Measurements from ENCODE around the gene TEX19.

TEX19 gene

DNA sequence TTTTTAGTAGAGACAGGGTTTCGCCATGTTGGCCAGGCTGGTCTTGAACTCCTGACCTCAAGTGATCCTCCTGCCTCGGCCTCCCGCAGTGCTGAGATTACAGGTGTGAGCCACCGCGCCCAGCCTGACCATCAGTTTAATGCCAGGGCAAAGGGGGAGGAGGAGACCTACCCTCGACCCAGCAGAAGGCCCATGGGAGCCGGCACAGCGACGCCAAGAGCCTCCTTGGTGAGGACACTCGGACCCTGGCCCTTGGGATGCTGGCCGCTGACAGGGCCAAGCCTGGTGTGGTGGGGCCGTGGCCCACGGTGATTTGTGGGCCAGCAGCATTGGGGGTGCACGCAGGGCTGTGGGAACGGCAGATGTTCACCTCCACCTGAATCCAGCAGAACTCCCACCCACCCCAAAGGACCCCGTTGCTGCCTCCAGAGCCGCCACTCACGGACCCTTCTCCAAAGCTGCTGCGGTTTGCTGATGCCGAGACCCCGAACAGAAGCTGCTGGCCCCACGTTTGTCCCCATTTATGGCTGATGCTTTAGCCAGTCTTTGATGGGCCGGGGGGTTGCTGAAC, 32.5 kb downstream of the TEX19 start:
- DNase-seq, result no peak

DNA sequence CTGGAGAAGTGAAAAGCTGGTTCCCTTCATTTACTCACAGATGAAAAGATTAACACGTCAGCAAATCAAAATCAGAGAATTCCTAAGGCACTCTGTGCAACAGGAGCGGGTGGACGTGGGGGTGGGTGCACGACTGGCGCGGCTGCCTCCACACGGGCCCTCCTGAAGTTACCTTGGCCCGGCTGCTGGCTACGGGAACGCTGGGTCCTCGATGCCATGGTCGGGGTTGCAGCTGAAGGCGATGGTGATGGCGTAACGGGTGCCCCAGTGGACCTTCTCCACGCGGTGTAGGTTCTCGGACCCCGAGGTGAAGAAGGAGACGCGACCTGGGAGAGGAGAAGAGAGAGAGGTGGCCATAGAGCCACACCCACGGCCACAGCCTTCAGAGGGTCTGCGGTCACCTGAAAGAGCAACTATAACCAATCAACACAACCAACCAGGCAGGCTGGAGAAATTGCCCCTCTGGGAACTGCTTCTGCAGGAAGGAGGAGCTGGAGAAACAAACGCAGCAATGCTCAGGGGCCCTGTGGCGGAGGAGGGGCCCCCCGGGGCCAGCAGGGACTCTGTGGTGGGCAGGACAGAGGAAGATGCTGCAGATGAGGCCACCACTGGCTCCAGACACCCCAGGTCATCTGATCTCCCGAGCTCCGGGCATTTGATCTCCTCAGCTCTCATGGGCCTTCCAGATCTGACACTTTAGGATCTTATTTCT, 33.3 kb downstream of the TEX19 start:
- no peak for DNase-seq

DNA sequence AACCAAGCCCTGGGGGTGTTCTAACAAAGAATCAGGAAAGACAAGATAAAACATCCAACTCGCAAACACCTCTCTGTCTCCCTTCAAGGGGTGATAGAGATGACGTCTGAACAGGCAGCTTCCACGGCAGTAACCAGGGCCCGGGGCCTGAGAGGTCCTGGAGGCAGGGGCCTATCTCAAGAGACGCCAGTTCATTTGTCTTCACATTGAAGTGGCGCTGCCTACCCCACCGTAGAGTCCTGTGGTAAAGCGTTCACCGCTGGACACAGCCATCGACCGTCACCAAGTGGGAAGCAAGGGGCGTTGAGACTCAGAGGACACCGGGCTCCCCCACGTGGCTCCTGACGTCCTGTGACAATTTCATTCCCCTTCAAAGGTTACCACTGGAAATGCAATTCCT, 33.9 kb downstream of the TEX19 start:
- DNase-seq, result no peak

- no peak for DNase-seq
These were observed 35.2 kb downstream of the TEX19 start for GRCh38 chr17:82394278-82394677.

GRCh38 chr17:82396601-82397435, 37.8 kb downstream of the TEX19 start:
- DNase-seq, result no peak

- no peak for DNase-seq
These were observed 38.6 kb downstream of the TEX19 start for GRCh38 chr17:82397449-82398335.

DNA sequence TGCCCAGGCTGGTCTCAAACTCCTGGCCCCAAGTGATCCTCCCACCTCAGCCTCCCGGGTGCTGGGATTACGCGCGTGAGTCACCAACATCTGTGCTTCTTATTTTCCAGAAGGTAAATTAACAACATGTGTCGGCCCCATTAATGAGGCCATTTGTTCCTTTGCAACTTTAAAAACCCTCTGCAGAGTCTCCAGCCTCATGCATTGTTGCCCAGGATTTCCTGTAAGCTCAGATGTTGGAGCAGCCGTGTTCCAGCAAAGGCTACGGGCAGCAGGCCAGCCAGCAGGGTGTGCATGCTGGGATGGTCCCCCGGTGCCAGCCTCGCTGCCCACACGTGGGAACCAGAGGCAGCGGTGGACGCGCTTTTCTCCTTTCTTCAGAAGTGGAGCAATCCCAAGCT, 40.0 kb downstream of the TEX19 start:
- no peak for DNase-seq

GRCh38 chr17:82399601-82400101, 40.6 kb downstream of the TEX19 start:
- peak; percentile 50 for DNase-seq

- DNase-seq, result no peak
These were observed 41.2 kb downstream of the TEX19 start for GRCh38 chr17:82400206-82400605.

- no peak for DNase-seq
These were observed 41.8 kb downstream of the TEX19 start for GRCh38 chr17:82400830-82401229.

- DNase-seq, result no peak
These were observed 43.8 kb downstream of the TEX19 start for GRCh38 chr17:82402865-82403264.

GRCh38 chr17:82403662-82404660, 44.9 kb downstream of the TEX19 start:
- DNase-seq, result no peak

- no peak for DNase-seq
These were observed 46.0 kb downstream of the TEX19 start for GRCh38 chr17:82405051-82405450.

DNA sequence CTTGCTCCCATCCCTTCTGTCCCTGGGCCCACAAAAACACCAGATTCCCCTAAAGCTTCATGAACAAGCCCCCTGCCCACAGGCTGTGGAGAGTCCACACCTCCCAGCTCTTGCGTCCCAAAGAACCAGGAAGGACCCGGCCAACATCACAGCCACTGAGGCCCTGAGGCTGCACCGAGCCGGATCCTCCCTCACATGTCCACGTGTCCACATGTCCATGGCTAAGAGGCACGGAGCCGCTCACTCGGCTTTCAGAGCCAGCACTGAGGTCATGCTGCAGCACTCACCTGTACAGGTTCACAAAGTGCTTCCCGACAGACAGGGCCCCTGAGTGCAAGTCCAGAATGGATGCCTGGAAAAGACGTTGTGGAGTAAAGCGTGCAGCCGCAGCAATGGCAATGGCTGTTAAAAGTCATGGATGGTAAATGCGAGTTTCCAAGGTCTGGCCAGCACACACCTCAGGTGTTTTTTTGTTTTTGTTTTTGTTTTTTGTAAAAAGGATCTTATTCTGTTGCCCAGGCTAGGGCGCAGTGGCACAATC, 47.2 kb downstream of the TEX19 start:
- no peak for DNase-seq

GRCh38 chr17:82407255-82407654, 48.2 kb downstream of the TEX19 start:
- DNase-seq, result no peak

GRCh38 chr17:82408288-82408937, 49.4 kb downstream of the TEX19 start:
- no peak for DNase-seq

- DNase-seq, result no peak
These were observed 49.9 kb downstream of the TEX19 start for GRCh38 chr17:82408938-82409318.

GRCh38 chr17:82410014-82410716, 51.1 kb downstream of the TEX19 start:
- no peak for DNase-seq

DNA sequence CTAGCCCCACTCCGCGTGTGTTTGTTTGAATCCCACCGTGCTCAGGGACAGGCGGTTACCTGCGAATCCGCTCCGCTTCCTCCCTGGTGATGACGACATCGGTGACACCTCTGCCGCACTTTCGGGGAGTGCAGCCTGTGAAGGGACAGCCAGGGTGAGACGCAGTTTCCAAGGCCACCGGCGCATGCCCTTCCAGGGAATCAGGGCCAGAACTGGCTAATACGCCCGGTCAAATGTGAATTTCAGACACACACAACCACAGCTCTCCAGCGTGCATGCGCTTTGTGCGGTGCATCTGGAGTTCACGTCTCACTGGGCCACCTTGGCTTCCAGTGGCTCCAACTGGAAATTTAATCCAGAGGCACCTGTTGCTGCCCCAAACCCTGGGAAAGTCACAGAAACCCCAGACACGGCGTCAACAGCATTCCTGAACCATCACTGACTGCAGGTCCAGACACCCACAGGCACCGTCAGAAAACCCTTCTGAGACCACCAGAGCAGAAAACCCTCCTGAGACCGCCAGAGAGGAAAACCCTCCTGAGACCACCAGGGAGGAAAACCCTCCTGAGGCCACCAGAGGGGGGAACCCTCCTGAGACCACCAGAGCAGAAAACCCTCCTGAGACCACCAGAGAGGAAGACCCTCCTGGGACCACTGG, 52.5 kb downstream of the TEX19 start:
- DNase-seq, result no peak
